Measurements from ENCODE around the gene KIF2A.

- TF ChIP-seq CTCF (IDR thresholded peaks at IDR 0.05; ENCODE audit: low read depth, low read length, missing input control) = no peak
- TF ChIP-seq FOXA2 (IDR thresholded peaks at IDR 0.05) = no peak
- TF ChIP-seq ZBTB33 (IDR thresholded peaks at IDR 0.05) = no peak
- no peak for TF ChIP-seq YY1 (IDR thresholded peaks at IDR 0.05)
- no peak for TF ChIP-seq SP1 (IDR thresholded peaks at IDR 0.05)
- no peak for TF ChIP-seq REST (IDR thresholded peaks at IDR 0.05)
- TF ChIP-seq MAX (IDR thresholded peaks at IDR 0.05) = no peak
- no peak for TF ChIP-seq JUND (IDR thresholded peaks at IDR 0.05)
- TF ChIP-seq ATF3 (IDR thresholded peaks at IDR 0.05) = no peak
- no peak for TF ChIP-seq GABPA (IDR thresholded peaks at IDR 0.05 in 1 of 2, conservative IDR thresholded peaks at IDR 0.05 in 1 of 2)
Observed at GRCh38 chr5:62395210-62395950, 89.4 kb downstream of the KIF2A start.

Data from liver (tissue), 3 donors.